Gastrocnemius medialis (tissue), 4 donors: ENCODE data around the gene KCNQ5. TPM values are rescaled to one million over a fixed set of nuclear protein-coding genes. Genes with fewer than 3 reads are reported as not detected.

ENCODE experiments used
- ATAC-seq, 2 donors: fragments of 150-250 bp; one replicate each; pipeline ENCODE4 v1.9.1; 2016
- DNase-seq, 2 donors: peaks; one replicate each; pipeline ENCODE4 v3.0.0-alpha.2; 2019
- H3K27ac ChIP-seq, 4 donors: fragments of 200-600 bp; sonication (generic); 1 replicate in 1 of 4; 2 replicates in 3 of 4; pipeline ENCODE4 v1.5.1; 2016 to 2018; ENCODE audit warnings: mild to moderate bottlenecking in 2 of 4, moderate library complexity in 1 of 4
- H3K27me3 ChIP-seq, 3 donors: fragments of 200-600 bp; sonication (generic) in 2 of 3; 1 replicate in 1 of 3; 2 replicates in 2 of 3; pipeline versions ENCODE4 v1.5.1 to v1.6.0; 2016 to 2019; ENCODE audit warnings: mild to moderate bottlenecking in 1 of 3, moderate library complexity in 1 of 3
- H3K36me3 ChIP-seq, 2 donors: fragments of 200-600 bp; sonication (generic) in 1 of 2; one replicate each; pipeline ENCODE4 v1.5.1; 2017 to 2018
- H3K4me1 ChIP-seq, 2 donors: fragments of 200-600 bp; sonication (generic) in 1 of 2; one replicate each; pipeline ENCODE4 v1.5.1; 2016 to 2017; ENCODE audit warnings: mild to moderate bottlenecking in 2 of 2
- H3K4me3 ChIP-seq, 4 donors: fragments of 200-600 bp; sonication (generic) in 3 of 4; 1 replicate in 1 of 4; 2 replicates in 3 of 4; pipeline ENCODE4 v1.5.1; 2016 to 2019; ENCODE audit warnings: mild to moderate bottlenecking in 2 of 4
- H3K9me3 ChIP-seq, 3 donors: fragments of 200-600 bp; sonication (generic) in 2 of 3; 1 replicate in 1 of 3; 2 replicates in 2 of 3; pipeline ENCODE4 v1.5.1; 2016 to 2019
- CTCF ChIP-seq, 5 experiments: fragments of 450-650 bp in 3 of 5; fragments of 200-600 bp in 2 of 5; sonication (generic) in 2 of 5; IDR thresholded peaks in 4 of 5; conservative IDR thresholded peaks in 1 of 5; 1 replicate in 4 of 5; 2 replicates in 1 of 5; pipeline ENCODE4 v1.5.1; 2016 to 2019; ENCODE audit warnings: antibody characterized with exemption in 5 of 5, mild to moderate bottlenecking in 3 of 5, moderate library complexity in 3 of 5
- POLR2A ChIP-seq, 2 donors: fragments of 450-650 bp; IDR thresholded peaks; one replicate each; pipeline ENCODE4 v1.6.1; 2017; ENCODE audit warnings: antibody characterized with exemption in 2 of 2, mild to moderate bottlenecking in 2 of 2, moderate library complexity in 2 of 2
- in situ Hi-C, 4 donors: fragments of 200-750 bp; cut with MboI; loops; one replicate each; pipeline versions ENCODE4 v1.15.0 to v1.8.0; 2017; ENCODE audit warnings: low sequenced_read_pairs in 4 of 4
- intact Hi-C: fragments of 100-400 bp; cut with DNase I; formaldehyde crosslinking; loops from one replicate; pipeline ENCODE4 v1.15.1; 2023; ENCODE audit warnings: low total_unique reads
- total RNA-seq, 4 donors: library from RNA; depleted of rRNA; stranded (reverse); fragments of >200 nt; gene quantifications; one replicate each; pipeline versions ENCODE4 v1.1.0 to v1.2.3, GENCODE V29; 2016

KCNQ5 gene
- total RNA-seq, 4 donors from 2014 or later, result 5.3 to 19.3 (median 15.1) TPM

GRCh38 chr6:72984981-72985665 lies 363.3 kb downstream of the KCNQ5 start:
- no peaks in the 10 kb centered on the region for H3K36me3 ChIP-seq
- no peak overlapping the region for H3K27ac ChIP-seq
- intact Hi-C loops (no loop called here), in situ Hi-C loops (no loop called here)
- no peak overlapping the region for H3K4me3 ChIP-seq
- ATAC-seq (no peak), DNase-seq (no peak)
- H3K4me1 ChIP-seq, result no peaks in the 10 kb centered on the region
- TF ChIP-seq CTCF (IDR thresholded peaks at IDR 0.05 in 4 of 5, conservative IDR thresholded peaks at IDR 0.05 in 1 of 5) (no peak), POLR2A (IDR thresholded peaks at IDR 0.05) (no peak)
- H3K9me3 ChIP-seq, result no peaks in the 10 kb centered on the region
- H3K27me3 ChIP-seq, result no peaks in the 10 kb centered on the region

- TF ChIP-seq CTCF (IDR thresholded peaks at IDR 0.05 in 4 of 5, conservative IDR thresholded peaks at IDR 0.05 in 1 of 5), result no peak
- TF ChIP-seq POLR2A (IDR thresholded peaks at IDR 0.05), result no peak
- H3K9me3 ChIP-seq, result no peaks in the 10 kb centered on the region
- ATAC-seq (no peak), DNase-seq (no peak)
- H3K4me1 ChIP-seq, result no peaks in the 10 kb centered on the region
- H3K27ac ChIP-seq, result no peak overlapping the region
- in situ Hi-C loops (no loop called here), intact Hi-C loops (no loop called here)
- H3K27me3 ChIP-seq, result no peaks in the 10 kb centered on the region
- H3K4me3 ChIP-seq, result no peak overlapping the region
- no peaks in the 10 kb centered on the region for H3K36me3 ChIP-seq
Measured at GRCh38 chr6:72987301-72987700, 365.4 kb downstream of the KCNQ5 start.

GRCh38 chr6:72999995-73000394 lies 378.1 kb downstream of the KCNQ5 start:
- ATAC-seq (no peak), DNase-seq (no peak)
- in situ Hi-C loops (no loop called here), intact Hi-C loops (no loop called here)
- TF ChIP-seq POLR2A (IDR thresholded peaks at IDR 0.05), result no peak
- TF ChIP-seq CTCF (IDR thresholded peaks at IDR 0.05 in 4 of 5, conservative IDR thresholded peaks at IDR 0.05 in 1 of 5), result no peak
- Histone ChIP-seq H3K27me3 (no peaks in the 10 kb centered on the region), H3K4me1 (peaks cover 0 to 8% of the 10 kb centered on the region in 2 donors), H3K4me3 (no peak overlapping the region), H3K36me3 (peaks cover 0 to 3% of the 10 kb centered on the region in 2 donors), H3K9me3 (no peaks in the 10 kb centered on the region), H3K27ac (no peak overlapping the region)

- Histone ChIP-seq H3K4me3 (no peak overlapping the region), H3K4me1 (peaks cover 0 to 8% of the 10 kb centered on the region in 2 donors), H3K27ac (no peak overlapping the region), H3K27me3 (no peaks in the 10 kb centered on the region), H3K9me3 (no peaks in the 10 kb centered on the region), H3K36me3 (peaks cover 0 to 3% of the 10 kb centered on the region in 2 donors)
- ATAC-seq, result no peak
- intact Hi-C loops, result no loop called here
- no peak for DNase-seq
- TF ChIP-seq POLR2A (IDR thresholded peaks at IDR 0.05) (no peak), CTCF (IDR thresholded peaks at IDR 0.05 in 4 of 5, conservative IDR thresholded peaks at IDR 0.05 in 1 of 5) (no peak)
- in situ Hi-C loops, result no loop called here
Measured at GRCh38 chr6:73000460-73000859, 378.6 kb downstream of the KCNQ5 start.

GRCh38 chr6:73002588-73002987 lies 380.7 kb downstream of the KCNQ5 start:
- TF ChIP-seq POLR2A (IDR thresholded peaks at IDR 0.05) (no peak), CTCF (IDR thresholded peaks at IDR 0.05 in 4 of 5, conservative IDR thresholded peaks at IDR 0.05 in 1 of 5) (no peak)
- no peaks in the 10 kb centered on the region for H3K9me3 ChIP-seq
- intact Hi-C loops (no loop called here), in situ Hi-C loops (no loop called here)
- H3K36me3 ChIP-seq, result peaks cover 0 to 3% of the 10 kb centered on the region in 2 donors
- ATAC-seq, result no peak
- no peaks in the 10 kb centered on the region for H3K27me3 ChIP-seq
- no peak for DNase-seq
- no peak overlapping the region for H3K27ac ChIP-seq
- peaks cover 0 to 8% of the 10 kb centered on the region in 2 donors for H3K4me1 ChIP-seq
- H3K4me3 ChIP-seq, result no peak overlapping the region
